GM19438 (cell line): ENCODE data around the gene RAB43.
A peak's percentile ranks its signal among the peaks of the same experiment; 100 is the strongest.
"Not testable (repeated sequence)": the region's sequence is repeated elsewhere in the genome, so short reads cannot be mapped to it uniquely, and the experiment has no call there.

Experiments used
- ATAC-seq: cut with Tn5 transposase; IDR thresholded peaks from one replicate; pipeline ENCODE4 v1.9.1; 2021; ENCODE audit warnings: low read depth; ENCODE audit not compliant: unreplicated experiment

RAB43 gene

GRCh38 chr3:129122412-129123011, 908 bp upstream of the RAB43 start:
- no peak for ATAC-seq

DNA sequence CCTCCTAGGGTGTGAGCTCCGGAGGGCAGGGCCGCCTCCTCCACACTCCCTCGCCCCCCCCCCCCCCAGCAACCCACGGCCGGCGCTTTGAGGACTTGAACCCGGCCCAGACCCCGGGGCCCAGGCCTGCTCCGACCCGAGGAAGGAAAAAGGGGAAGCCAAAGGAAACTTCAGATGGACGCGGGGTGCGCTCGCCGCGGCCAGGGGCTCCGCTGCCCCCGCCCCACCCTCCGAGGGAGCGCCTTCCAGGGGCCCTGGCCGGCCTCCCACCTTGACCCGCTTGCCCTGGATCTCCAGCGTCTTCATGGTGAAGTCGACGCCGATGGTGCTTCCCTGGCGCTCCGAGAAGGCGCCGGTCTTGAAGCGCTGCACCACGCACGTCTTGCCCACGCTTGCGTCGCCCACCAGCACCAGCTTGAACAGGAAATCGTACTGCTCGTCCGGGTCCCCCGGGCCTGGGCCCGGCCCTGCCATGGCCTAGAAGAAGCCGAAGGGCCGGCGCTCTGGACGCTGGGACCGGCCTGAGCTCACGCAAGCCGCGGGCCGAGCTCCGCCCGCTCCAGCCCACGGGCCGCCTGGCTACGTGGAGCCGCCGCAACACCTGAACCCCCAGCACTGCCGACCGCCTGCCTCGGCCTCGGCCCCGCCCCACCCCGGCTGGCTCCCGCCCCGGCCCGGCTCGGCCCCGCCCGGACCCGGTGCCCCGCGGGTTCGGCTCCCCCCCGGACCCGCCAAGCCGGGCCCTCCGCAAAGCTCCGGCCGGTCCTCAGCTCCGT, 400 bp downstream of the RAB43 start:
- peak; percentile 16 for ATAC-seq

- ATAC-seq = peak; percentile 64
These were observed 1.2 kb downstream of the RAB43 start for GRCh38 chr3:129120254-129121004.

DNA sequence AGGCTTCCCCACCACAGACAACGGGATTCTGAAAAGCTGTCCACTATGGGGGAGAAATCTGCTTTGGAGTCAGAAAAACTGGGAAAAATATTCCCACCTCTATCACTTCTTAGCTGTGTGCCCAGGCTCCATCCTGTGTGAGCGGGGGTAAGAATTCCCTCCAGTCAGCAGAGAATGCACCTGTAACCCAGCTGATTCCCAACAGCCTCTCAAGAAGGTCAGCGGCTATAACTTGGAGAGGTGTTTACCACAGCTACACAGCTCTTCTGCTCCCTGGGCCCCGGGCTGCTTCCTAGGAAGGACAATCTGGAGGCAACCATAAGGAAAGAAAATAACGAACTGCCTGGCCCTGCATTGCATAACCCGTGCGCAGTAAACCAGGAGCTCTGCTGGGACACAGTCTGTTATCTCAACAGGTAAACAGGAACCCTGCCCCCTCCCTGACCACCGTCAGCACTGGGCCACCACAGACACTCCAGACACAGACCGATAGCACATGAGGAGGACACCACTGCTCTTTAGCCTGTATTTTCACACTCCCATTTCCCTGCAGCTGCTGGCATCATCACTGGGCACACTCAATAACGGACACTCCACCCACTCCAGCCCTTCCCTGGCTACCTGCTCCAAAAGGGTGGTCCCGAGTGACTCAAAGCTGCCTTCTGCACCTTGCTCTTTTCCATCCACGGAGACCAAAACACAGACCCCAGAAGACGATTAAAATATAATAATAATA, 2.1 kb downstream of the RAB43 start:
- no peak for ATAC-seq

DNA sequence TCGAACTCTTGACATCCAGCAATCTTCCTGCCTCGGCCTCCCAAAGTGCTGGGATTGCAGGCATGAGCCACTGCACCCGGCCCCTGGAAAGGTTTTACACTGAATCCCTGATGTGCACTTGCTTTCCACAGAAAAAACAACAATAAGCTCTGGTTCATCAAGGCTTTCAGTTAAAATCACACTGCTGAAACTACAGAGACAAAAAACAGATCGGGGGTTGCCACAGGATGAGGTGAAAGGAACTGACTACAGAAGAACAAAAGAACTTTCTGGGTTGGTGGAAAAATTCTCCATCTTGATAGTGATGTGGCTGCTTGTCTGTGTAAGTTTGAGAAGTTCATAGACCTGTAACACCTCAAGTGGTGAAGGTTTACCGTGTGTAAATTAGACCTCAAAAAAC, 2.9 kb downstream of the RAB43 start:
- no peak for ATAC-seq

GRCh38 chr3:129117134-129117533, 4.5 kb downstream of the RAB43 start:
- no peak for ATAC-seq

DNA sequence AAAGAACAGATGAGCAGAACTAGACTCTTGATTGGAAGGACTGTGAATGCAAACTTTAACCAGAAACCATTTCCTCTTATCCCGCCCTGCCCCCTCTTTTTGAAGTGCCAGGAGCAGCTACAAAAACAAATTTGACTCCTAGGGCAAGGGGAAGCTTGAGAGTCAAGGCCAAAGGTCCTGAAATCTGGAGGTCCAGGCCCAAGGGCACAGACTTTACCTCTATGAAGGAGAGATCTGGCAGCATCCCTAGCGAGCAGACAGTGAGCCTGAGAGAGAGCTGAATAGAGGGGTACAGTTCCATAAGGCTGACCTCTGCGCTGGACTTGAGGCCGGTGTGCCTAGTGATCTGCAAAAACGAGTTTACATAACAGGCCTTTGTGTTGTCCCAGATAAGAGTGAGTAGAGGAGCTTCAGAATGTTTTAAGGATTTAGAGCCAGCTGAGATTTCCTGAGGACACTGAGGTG, 5.1 kb downstream of the RAB43 start:
- ATAC-seq = no peak

DNA sequence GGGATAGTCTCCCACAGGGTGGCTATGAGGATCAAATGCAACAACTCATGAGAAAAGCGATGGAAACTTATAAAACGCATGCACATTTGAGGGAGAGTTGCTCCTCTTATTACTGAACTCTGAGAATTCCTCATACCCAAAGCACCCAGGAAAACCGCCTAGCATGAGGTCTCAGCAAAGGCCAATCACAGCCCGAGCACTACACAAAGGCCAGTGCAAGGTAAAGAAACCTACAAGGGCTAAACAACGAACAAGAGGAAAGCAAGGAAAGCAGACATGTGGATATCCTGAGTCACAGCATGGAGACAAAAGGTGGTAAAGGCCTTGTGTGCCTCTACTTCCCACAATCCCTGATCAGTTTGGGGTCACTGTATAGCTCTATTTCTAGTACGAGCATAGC, 7.1 kb downstream of the RAB43 start:
- ATAC-seq = no peak

DNA sequence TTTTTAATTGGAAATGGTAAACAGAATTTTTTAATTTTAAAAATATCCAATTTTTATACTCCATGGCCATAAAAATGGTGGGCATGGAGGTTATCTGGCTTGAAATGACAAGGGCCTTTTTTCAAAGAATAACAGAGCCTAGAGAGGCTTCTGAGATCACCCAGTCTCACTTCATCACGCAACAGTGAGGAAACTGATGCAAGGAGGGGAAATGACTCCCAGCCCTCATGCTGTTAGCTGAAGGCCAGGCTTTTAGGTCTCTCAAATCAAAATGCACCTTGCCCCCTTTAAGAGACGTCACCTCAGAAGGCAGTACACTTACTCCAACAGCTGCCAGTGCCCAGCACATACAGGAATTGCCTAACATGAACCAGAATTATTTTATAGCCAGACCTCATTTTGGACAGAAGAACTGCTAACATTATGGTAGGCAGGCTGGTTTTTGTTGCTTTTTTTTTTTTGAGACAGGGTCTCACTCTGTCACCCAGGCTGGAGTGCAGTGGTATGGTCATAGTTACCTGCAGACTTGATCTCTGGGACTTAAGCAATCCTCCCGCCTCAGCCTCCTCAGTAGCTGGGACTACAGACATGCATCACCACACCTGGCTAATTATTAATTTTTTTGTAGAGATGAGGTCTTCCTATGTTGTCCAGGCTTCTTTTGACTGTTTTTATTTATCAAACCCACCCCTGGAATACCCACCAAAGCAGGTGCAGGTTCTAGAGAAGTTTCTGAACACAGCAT, 9.1 kb downstream of the RAB43 start:
- ATAC-seq = no peak

DNA sequence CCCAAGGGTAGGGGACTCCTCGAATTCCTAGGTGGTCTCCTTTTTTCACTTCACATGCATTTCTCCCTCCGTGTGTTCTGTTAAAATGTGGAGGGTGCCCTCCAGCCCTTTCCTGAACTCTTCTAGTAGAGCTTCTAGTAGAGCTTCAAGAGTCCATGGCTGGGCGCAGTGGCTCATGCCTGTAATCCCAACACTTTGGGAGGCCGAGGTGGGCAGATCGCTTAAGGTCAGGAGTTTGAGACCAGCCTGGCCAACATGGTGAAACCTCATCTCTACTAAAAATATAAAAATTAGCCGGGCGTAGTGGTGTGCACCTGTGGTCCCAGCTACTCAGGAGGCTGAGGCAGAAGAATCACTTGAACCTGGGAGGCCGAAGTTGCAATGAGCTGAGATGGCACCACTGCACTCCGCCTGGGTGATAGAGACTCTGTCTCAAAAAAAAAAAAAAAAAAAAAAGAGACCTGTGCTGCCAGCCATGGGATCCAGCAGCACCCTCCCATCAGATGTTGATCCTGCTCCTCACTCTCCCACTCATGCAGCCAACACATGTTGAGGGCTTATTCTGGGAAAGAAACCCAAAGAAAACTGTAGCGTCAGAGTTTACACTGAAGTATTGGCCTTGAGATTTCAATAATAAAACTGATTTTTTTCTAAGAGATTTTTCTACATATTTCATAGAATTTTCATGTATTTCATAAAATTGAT, 10.4 kb downstream of the RAB43 start:
- ATAC-seq = not testable (repeated sequence)

- ATAC-seq = no peak
These were observed 13.8 kb downstream of the RAB43 start for GRCh38 chr3:129107793-129108192.

- ATAC-seq = no peak
These were observed 14.6 kb downstream of the RAB43 start for GRCh38 chr3:129106866-129107565.

DNA sequence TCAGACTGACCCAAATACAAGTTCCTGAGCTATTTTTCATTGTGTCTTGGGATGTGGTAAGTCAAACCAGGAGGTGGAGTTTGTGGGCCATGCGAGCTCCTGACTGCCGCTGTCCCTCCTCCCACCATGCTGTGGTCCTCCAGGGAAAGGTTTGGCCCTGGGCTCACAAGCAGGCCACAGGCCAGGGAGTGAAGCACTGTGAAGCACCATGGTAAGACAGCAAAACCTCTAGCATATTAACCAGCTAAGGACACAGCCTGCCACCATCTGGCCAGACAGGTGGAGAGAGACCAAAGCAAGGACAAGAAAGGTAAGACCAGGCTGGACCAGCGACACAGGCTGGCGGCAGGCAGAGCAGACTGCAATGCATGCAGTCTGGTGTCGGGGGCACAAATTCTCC, 15.3 kb downstream of the RAB43 start:
- no peak for ATAC-seq

- ATAC-seq = no peak
These were observed 15.7 kb downstream of the RAB43 start for GRCh38 chr3:129105862-129106261.

- ATAC-seq = no peak
These were observed 17.0 kb downstream of the RAB43 start for GRCh38 chr3:129104498-129105079.

GRCh38 chr3:129104051-129104450, 17.6 kb downstream of the RAB43 start:
- no peak for ATAC-seq

DNA sequence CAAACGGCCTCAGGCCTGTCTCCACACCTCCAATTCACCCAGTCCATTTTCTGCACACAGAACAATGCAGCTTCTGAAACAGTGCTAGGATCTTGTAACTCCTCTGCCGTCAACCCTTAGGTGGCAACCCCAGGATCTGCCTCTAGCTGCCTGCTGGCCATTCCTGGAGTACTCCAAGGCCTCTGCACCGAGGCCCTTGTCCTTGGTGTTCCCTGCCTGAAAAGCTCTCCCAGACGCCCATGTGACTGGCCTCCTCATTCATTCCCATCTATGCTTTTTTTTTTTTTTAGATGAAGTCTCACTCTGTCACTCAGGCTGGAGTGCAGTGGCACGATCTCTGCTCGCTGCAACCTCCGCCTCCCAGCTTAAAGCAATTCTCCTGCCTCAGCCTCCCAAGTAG, 18.3 kb downstream of the RAB43 start:
- ATAC-seq = no peak

DNA sequence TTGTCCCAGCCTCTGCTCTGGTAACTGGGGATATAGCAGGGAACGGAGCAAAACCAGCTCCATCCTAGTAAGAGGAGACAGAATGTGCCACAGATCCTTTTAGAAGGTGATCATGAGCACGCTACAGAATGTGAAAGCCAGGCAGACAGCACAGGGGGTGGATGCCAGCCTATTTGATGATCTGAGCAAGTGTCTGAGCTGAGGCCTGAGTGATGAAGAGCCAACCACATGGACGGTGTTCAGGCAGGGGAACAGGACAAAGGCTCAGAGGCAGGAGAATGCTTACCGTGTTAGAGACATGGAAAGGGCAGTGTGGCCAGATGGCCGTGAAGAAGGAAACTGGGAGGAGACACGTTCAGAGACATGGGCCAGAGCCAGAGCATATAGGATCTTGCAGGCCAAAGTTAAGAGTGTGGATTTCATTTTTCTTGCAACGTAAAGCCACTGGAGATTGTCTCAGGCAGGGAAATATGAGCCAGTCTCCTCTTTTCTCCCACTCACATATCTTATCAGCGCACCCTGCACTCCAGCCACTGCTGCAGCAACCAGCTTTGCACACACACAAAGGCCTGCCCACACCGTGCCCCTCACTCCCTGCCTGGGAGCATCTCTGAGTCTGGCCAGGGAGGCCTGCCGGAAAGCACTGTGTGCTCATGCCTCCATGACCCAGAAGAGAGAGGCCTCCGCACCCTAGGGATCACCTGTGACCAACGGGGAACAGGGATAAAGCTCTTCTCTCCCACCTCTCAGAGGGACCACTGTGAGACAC, 20.1 kb downstream of the RAB43 start:
- no peak for ATAC-seq
